ENCODE results near the gene PRR23B.

PRR23B gene

DNA sequence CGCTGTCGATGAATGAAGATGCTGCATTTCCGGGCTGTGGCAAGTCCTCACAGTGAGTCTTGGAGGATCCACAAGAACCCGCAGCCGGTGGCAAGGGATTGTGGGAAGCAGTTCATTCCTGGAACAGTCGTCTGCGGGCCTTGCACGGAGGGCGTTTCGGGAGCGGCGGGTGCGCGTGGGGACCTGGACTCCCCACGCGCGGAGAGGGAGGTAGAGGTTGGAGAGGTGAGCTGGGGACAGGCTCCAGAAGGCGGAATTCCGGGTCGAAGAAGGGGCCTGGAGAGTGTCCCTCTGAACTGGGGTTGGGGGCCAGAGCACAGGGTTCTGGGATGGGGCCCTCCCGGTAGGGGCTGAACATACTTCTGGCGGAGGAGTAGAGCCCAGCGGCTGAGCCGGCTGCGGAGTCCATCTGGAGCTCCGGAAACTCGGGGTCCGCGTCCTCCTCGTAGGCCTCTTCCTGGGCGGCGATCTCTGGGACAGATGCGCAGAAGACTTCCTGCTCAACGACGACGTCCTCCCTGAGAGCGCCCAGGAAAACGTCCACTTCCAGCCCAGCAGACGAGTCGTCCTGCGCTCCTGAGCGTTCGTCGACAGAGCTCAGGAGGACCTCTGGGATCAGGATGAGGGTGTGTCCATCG is 15.3 kb downstream of the PRR23B start:
- no peak overlapping the region for H3K4me3 ChIP-seq (replicated peaks in 1 of 2; ENCODE audit: low read depth in 2 of 2, low read length in 2 of 2)
- no peak for DNase-seq (ENCODE audit: low read depth in 2 of 2)
- TF ChIP-seq CTCF (IDR thresholded peaks at IDR 0.05; ENCODE audit: low read depth, low read length), result no peak

DNA sequence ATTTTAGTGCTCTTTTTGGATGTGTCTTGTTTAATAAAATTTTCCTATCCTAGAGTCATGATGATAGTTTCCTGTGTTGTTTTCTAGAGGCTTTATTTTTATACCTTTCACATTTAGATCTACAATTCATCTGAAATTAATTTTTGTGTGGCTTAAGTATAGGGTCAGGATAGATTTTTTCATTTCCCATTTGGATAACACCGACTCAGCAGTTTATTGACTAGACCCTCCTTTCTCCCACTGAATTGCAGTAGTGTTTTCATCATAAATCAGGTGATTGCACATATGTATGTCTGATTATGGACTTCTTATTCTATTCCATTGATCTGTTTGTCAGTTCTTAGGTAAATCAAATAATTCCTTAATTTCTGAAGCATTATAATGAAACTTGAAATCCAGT is 25.0 kb downstream of the PRR23B start:
- no peak for DNase-seq (ENCODE audit: low read depth in 2 of 2)
- no peak for TF ChIP-seq CTCF (IDR thresholded peaks at IDR 0.05; ENCODE audit: low read depth, low read length)
- no peak overlapping the region for H3K4me3 ChIP-seq (replicated peaks in 1 of 2; ENCODE audit: low read depth in 2 of 2, low read length in 2 of 2)

- H3K4me3 ChIP-seq (replicated peaks in 1 of 2; ENCODE audit: low read depth in 2 of 2, low read length in 2 of 2), result no peak overlapping the region
- DNase-seq (ENCODE audit: low read depth in 2 of 2), result no peak
- no peak for TF ChIP-seq CTCF (IDR thresholded peaks at IDR 0.05; ENCODE audit: low read depth, low read length)
Observed at GRCh38 chr3:138987181-138987580, 33.5 kb downstream of the PRR23B start.

GRCh38 chr3:138985932-138986331 is 34.8 kb downstream of the PRR23B start:
- no peak for DNase-seq (ENCODE audit: low read depth in 2 of 2)
- TF ChIP-seq CTCF (IDR thresholded peaks at IDR 0.05; ENCODE audit: low read depth, low read length), result no peak
- H3K4me3 ChIP-seq (replicated peaks in 1 of 2; ENCODE audit: low read depth in 2 of 2, low read length in 2 of 2), result no peak overlapping the region

- no peak overlapping the region for H3K4me3 ChIP-seq (replicated peaks in 1 of 2; ENCODE audit: low read depth in 2 of 2, low read length in 2 of 2)
- no peak for DNase-seq (ENCODE audit: low read depth in 2 of 2)
- no peak for TF ChIP-seq CTCF (IDR thresholded peaks at IDR 0.05; ENCODE audit: low read depth, low read length)
Observed at GRCh38 chr3:138984816-138985215, 35.9 kb downstream of the PRR23B start.

DNA sequence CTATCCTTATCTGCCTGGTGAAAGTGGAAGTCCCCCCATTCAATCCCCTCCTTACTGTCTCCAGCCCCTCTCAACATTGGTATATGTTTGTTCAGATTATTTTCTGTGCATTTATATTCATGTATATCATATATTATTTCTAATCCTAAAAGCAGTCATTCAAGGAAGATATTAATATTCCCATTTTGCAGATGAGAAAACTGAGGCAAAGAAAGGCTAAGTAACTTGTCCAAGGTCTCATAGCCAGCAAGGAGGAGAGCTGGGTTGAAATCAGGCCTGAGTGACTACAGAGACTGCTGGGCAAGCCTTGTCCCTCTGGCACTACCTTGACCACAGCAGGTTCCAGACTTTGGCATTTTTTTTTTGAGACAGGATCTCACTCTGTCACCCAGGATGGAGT is 44.7 kb downstream of the PRR23B start:
- H3K4me3 ChIP-seq (replicated peaks in 1 of 2; ENCODE audit: low read depth in 2 of 2, low read length in 2 of 2), result no peak overlapping the region
- no peak for DNase-seq (ENCODE audit: low read depth in 2 of 2)
- TF ChIP-seq CTCF (IDR thresholded peaks at IDR 0.05; ENCODE audit: low read depth, low read length), result no peak

DNA sequence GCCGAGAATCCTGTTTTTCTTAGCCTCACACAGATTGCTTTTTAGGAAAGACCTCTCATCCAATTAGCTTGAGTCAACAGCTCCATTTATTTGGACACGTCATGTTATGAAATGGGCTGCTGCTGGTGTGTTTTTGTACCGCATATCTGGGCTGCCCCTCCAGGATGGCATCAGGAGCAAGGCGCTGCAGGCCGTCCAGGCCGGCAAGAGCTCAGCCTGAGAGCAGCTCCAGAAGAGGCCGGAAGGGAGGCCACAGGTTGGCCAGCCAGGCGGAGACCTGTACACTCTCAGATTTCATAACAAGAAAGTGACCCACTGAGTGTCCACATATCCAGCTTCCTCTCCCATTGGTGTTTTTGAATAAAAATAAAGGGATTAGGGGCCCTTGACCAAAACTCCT is 45.4 kb downstream of the PRR23B start:
- H3K4me3 ChIP-seq (replicated peaks in 1 of 2; ENCODE audit: low read depth in 2 of 2, low read length in 2 of 2), result no peak overlapping the region
- TF ChIP-seq CTCF (IDR thresholded peaks at IDR 0.05; ENCODE audit: low read depth, low read length), result no peak
- DNase-seq (ENCODE audit: low read depth in 2 of 2), result no peak
